GM12878 (cell line): Measurements from ENCODE around the gene GLOD5.

Experiments used
- BRCA1 ChIP-seq: IDR thresholded peaks from 2 replicates; pipeline ENCODE4 v1.6.1; 2011; ENCODE audit warnings: low read depth, low read length, improper control_type of control experiment
- CTCF ChIP-seq, 3 experiments: IDR thresholded peaks in 2 of 3; conservative IDR thresholded peaks in 1 of 3; 2 replicates each; pipeline ENCODE4 v1.5.1; 2011; ENCODE audit warnings: low read depth in 3 of 3, low read length in 3 of 3, mild to moderate bottlenecking in 3 of 3, control low read depth in 2 of 3, moderate library complexity in 2 of 3, inconsistent platforms in 1 of 3, mixed read lengths in 1 of 3; ENCODE audit not compliant: control insufficient read depth in 2 of 3, insufficient read depth in 1 of 3; ENCODE audit errors: extremely low read depth in 1 of 3
- MXI1 ChIP-seq: fragments of 150-350 bp; IDR thresholded peaks from 2 replicates; pipeline ENCODE4 v1.6.1; 2011; ENCODE audit warnings: low read depth, mild to moderate bottlenecking, inconsistent platforms, low read length, improper control_type of control experiment
- NFIC ChIP-seq: IDR thresholded peaks from 2 replicates; pipeline ENCODE4 v1.6.1; 2012; ENCODE audit warnings: low read depth, mild to moderate bottlenecking, inconsistent platforms, low read length, moderate library complexity
- NFYB ChIP-seq: IDR thresholded peaks from 2 replicates; pipeline ENCODE4 v1.6.1; 2011; ENCODE audit warnings: low read depth, mild to moderate bottlenecking, low read length, improper control_type of control experiment, moderate library complexity; ENCODE audit not compliant: insufficient read depth
- SP1 ChIP-seq: IDR thresholded peaks from one replicate; pipeline ENCODE4 v1.6.1; 2011; ENCODE audit warnings: low read depth, low read length
- SRF ChIP-seq, 2 experiments: IDR thresholded peaks; 2 replicates each; pipeline ENCODE4 v1.6.1; 2011; ENCODE audit warnings: low read depth in 2 of 2, low read length in 2 of 2, mild to moderate bottlenecking in 1 of 2, moderate library complexity in 1 of 2
- ZBTB11 ChIP-seq: fragments of 450-650 bp; formaldehyde crosslinking; IDR thresholded peaks from 2 replicates; pipeline ENCODE4 v1.5.0; 2022; ENCODE audit warnings: mild to moderate bottlenecking, missing genetic modification characterization
- TF ChIP-seq, protein P1 (sequence below): IDR thresholded peaks from 2 replicates; pipeline ENCODE4 v1.6.1; 2012; ENCODE audit warnings: low read depth, low read length, improper control_type of control experiment
- TF ChIP-seq, protein P2 (sequence below): IDR thresholded peaks from 2 replicates; pipeline ENCODE4 v1.6.1; 2011; ENCODE audit warnings: borderline replicate concordance, low read depth, mild to moderate bottlenecking, moderate library complexity, low read length; ENCODE audit not compliant: insufficient read depth, poor library complexity, severe bottlenecking

DNA sequence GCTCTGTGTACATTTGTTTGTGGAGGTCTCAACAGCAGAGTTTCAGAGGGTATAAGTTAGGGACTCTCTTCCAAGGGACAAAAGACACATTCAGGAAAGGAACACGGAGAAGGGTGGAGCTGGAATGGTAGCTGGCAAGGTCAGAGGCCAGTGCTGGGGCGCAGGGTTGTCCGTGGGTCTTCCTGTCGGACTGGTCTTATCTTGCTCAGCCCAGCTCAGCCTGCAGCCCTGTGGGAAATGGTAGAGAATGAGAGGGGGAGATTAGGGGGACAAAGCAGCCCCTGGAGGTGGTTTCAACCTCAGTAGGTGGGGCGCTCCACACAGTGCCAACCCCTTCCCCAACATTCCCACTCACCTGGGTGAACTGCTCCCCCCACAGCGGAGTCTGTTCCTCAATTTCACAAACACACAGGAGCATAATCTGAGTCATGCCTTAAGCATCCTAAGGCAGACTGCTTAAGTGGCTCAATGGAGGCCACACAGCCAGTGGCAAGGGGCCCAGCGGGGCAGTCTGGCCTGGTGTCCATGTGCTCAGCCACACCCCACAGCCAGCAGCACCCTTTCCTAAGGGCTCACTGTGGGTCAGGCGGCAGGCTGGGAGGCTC is 33.5 kb downstream of the GLOD5 start:
- TF ChIP-seq SP1 (no peak), NFYB (no peak), CTCF (IDR thresholded peaks at IDR 0.05 in 2 of 3, conservative IDR thresholded peaks at IDR 0.05 in 1 of 3; ENCODE audit: control insufficient read depth in 2 of 3, extremely low read depth in 1 of 3, insufficient read depth in 1 of 3, low read depth in 3 of 3, low read length in 3 of 3) (no peak), MXI1 (no peak), SRF (IDR thresholded peaks at IDR 0.05; ENCODE audit: low read depth in 2 of 2, low read length in 2 of 2) (no peak), ZBTB11 (CRISPR knock-in tag) (no peak), NFIC (no peak), BRCA1 (no peak)
- TF ChIP-seq, protein P1, sequence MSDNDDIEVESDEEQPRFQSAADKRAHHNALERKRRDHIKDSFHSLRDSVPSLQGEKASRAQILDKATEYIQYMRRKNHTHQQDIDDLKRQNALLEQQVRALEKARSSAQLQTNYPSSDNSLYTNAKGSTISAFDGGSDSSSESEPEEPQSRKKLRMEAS: no peak
- TF ChIP-seq, protein P2, sequence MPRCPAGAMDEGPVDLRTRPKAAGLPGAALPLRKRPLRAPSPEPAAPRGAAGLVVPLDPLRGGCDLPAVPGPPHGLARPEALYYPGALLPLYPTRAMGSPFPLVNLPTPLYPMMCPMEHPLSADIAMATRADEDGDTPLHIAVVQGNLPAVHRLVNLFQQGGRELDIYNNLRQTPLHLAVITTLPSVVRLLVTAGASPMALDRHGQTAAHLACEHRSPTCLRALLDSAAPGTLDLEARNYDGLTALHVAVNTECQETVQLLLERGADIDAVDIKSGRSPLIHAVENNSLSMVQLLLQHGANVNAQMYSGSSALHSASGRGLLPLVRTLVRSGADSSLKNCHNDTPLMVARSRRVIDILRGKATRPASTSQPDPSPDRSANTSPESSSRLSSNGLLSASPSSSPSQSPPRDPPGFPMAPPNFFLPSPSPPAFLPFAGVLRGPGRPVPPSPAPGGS: no peak
